Measurements from ENCODE around the gene SQOR.

SQOR gene

DNA sequence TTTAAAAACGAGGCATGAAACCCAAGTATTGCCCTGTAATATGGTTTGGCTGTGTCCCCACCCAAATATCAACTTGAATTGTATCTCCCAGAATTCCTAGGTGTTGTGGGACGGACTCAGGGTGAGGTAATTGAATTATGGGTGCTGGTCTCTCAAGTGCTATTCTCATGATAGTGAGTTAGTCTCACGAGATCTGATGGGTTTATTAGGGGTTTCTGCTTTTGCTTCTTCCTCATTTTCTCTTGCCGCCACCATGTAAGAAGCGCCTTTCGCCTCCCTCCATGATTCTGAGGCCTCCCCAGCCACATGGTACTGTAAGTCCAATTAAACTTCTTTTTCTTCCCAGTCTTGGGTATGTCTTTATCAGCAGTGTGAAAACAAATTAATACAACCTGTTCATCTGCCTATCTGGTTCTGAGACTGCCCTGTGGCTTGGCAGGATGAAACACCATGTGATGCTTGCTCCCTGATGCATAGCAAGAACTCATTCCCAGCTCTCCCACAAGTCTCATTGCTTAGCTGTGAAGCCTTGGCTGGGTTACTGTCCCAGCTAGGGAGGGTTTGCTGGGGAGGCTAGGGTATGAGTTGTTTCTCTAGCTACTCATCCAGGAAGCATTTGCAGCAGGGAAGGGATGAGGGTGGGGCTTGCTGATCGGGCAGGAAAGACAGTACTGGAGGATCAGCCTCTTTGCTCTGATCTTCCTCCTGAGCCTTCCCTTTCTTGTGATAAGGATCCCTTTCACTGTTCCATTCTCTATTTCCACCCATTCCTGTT lies 3.7 kb upstream of the SQOR start:
- TF ChIP-seq, protein P1, sequence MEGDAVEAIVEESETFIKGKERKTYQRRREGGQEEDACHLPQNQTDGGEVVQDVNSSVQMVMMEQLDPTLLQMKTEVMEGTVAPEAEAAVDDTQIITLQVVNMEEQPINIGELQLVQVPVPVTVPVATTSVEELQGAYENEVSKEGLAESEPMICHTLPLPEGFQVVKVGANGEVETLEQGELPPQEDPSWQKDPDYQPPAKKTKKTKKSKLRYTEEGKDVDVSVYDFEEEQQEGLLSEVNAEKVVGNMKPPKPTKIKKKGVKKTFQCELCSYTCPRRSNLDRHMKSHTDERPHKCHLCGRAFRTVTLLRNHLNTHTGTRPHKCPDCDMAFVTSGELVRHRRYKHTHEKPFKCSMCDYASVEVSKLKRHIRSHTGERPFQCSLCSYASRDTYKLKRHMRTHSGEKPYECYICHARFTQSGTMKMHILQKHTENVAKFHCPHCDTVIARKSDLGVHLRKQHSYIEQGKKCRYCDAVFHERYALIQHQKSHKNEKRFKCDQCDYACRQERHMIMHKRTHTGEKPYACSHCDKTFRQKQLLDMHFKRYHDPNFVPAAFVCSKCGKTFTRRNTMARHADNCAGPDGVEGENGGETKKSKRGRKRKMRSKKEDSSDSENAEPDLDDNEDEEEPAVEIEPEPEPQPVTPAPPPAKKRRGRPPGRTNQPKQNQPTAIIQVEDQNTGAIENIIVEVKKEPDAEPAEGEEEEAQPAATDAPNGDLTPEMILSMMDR (IDR thresholded peaks at IDR 0.05; ENCODE audit: low read depth, low read length) = no peak
- H3K4me3 ChIP-seq (ENCODE audit: low read depth, low read length) = peak overlapping the region; percentile 14

DNA sequence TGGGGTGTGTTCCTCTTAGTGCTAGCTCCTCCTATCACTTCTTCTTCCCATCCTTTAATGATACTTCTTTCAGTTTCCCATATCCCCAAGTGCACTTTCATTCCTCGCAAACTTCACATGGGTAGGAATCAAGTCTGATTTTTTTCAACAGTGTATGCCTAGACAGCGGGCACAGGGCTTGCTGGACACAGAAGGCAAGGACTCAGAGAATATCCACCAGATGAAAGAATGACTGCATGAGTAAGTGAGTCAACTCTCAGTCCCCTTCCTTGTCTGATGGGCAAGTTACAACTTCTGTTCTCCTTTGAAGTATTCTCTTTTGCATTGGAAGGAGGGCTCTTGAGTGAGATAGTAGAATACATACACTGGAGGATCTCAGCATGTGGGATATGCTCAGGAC lies 3.1 kb upstream of the SQOR start:
- TF ChIP-seq, protein P1 (IDR thresholded peaks at IDR 0.05; ENCODE audit: low read depth, low read length) = no peak
- H3K4me3 ChIP-seq (ENCODE audit: low read depth, low read length) = peak overlapping the region; percentile 14

DNA sequence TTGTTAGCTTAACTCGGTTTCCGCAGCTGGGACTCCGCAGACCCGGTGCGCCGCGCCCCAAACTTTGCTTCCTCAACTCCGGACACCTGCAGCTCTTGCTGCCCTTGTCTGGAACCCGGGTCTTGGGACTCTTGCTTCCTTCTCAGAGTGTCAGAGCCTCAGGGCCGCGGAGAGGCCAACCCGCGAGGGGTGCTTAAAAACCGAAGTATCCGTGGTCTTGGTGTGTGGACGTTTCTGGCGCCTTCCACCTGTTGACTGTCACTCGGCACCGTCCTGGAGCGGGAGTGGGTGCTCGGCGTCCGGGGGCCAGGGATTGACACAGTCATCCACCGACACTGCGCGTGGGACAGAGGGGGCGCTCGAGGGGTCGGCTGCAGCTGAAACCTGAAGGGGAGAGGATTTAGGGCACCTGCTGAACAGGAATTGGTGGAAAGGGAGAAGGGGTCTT lies 386 bp downstream of the SQOR start:
- TF ChIP-seq, protein P1 (IDR thresholded peaks at IDR 0.05; ENCODE audit: low read depth, low read length) = peak; percentile 32; the same call in 1 of the 2 replicates
- H3K4me3 ChIP-seq (ENCODE audit: low read depth, low read length) = peak overlapping the region; percentile 80

DNA sequence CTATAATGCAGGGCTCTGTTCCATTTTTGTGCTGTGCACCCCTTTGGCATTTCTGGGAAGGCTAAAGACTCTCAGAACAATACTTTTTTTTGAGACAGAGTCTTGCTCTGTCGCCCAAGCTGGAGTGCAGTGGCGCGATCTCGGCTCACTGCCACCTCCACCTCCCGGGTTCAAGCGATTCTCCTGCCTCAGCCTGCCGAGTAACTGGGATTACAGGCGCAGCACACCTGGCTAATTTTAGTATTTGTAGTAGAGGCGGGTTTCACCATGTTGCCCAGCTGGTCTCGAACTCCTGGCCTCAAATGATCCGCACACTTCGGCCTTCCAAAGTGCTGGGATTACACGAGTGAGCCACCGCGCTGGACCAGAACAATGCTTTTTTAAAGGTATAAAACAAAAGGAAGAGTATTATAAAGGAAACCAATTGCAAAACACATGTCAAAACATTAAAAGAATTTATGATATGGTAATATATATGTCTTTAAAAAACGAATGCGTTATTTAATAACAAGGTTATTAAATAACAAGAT lies 999 bp downstream of the SQOR start:
- peak overlapping the region; percentile 80 for H3K4me3 ChIP-seq (ENCODE audit: low read depth, low read length)

DNA sequence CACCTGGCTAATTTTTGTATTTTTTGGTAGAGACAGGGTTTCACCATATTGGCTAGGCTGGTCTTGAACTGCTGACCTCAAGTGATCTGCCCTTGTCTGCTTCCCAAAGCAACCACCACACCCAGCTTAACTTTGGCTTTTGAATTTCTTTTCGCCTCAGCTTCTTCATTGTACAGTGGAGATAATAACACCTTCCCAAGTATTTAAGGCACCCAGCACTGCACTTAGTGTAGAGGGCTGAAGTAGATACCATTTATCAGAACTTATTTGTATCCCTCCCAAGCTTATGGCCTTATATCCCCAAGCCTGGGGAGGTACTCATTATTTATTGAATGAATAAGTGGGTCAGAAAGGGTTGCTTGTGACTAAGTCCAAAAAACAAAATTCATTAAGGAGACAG lies 2.3 kb downstream of the SQOR start:
- TF ChIP-seq, protein P1 (IDR thresholded peaks at IDR 0.05; ENCODE audit: low read depth, low read length) = no peak
- 0 out of 2 replicates have a peak overlapping the region, but pooled peaks have one; percentile 6 for H3K4me3 ChIP-seq (ENCODE audit: low read depth, low read length)

More for the DNA sequence above, 999 bp downstream of the SQOR start:
- TF ChIP-seq, protein P1 (IDR thresholded peaks at IDR 0.05; ENCODE audit: low read depth, low read length) = no peak

DNA sequence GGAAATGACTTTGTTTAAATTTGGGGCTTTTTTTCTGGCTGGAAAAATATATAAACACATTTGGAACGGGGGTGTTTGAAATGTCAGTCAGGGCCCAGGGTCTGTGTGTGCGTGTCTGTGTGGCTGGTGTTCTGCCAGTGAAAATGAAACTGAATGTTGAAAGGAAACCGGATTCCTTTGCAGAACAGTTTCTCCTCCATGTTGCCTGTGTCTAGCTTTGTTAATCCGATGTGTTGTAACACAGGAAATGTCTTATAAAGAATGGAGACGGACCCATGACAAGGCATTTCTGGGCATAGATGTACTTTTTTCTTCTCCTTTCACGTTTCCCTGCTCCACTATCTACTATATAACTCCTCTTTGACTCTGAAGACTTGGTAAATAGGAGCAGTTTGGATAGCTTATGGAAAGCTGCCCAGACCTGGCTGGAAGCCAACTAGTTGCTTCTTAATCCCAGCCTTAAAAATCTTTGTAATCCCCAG lies 2.8 kb downstream of the SQOR start:
- H3K4me3 ChIP-seq (ENCODE audit: low read depth, low read length) = 0 out of 2 replicates have a peak overlapping the region, but pooled peaks have one; percentile 6
- TF ChIP-seq, protein P1 (IDR thresholded peaks at IDR 0.05; ENCODE audit: low read depth, low read length) = no peak

DNA sequence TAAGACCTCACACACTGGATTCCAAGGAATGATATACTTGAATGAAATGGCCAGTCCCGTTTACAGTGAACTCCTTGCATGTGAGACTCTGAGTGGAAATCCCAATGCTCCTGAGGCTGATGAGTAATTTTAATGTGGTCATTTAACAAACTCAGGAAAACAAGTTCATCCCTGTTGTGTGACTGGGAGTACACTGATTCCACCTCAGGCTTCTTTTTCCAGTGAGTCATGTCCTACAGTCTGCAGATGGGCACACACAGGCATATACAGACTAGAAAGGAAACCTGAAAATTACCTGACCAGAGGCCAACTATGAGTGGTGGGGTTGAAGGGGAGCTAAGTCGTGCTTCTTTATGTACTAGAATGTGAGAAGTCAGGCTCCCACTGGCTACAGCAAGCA lies 5.8 kb downstream of the SQOR start:
- no peak overlapping the region for H3K4me3 ChIP-seq (ENCODE audit: low read depth, low read length)
- TF ChIP-seq, protein P1 (IDR thresholded peaks at IDR 0.05; ENCODE audit: low read depth, low read length) = no peak
